Natural killer cell (primary cell): ENCODE data around the gene OAS3. TPM values are rescaled to one million over a fixed set of nuclear protein-coding genes. Genes with fewer than 3 reads are reported as not detected.

ENCODE experiments used
- ATAC-seq, 3 donors: fragments of 150-1000 bp in 2 of 3; fragments of 200-7000 bp in 1 of 3; cut with Tn5 transposase; 1 replicate in 1 of 3; 2 replicates in 2 of 3; pipeline ENCODE4 v1.10.0; 2021; ENCODE audit warnings: mild to moderate bottlenecking in 2 of 3, moderate library complexity in 2 of 3
- DNase-seq, 2 donors: peaks; one replicate each; pipeline versions ENCODE4 v3.0.0 to v3.0.0-alpha.2; 2013 to 2021; ENCODE audit warnings: mixed read lengths in 1 of 2
- H3K27ac ChIP-seq: one replicate; pipeline ENCODE4 v1.5.1; 2013; ENCODE audit warnings: mild to moderate bottlenecking, low read length
- H3K27me3 ChIP-seq: one replicate; pipeline ENCODE4 v1.6.1; 2013; ENCODE audit warnings: low read length; ENCODE audit not compliant: control insufficient read depth, insufficient read depth
- H3K36me3 ChIP-seq: one replicate; pipeline ENCODE4 v1.6.1; 2013; ENCODE audit warnings: low read length; ENCODE audit not compliant: control insufficient read depth, insufficient read depth
- H3K4me1 ChIP-seq: one replicate; pipeline ENCODE4 v1.6.1; 2013; ENCODE audit warnings: low read length; ENCODE audit not compliant: control insufficient read depth, insufficient read depth
- H3K4me3 ChIP-seq: one replicate; pipeline ENCODE4 v1.5.1; 2013; ENCODE audit warnings: low read length
- H3K9me3 ChIP-seq: one replicate; pipeline ENCODE4 v1.6.1; 2013; ENCODE audit warnings: low read length; ENCODE audit not compliant: control insufficient read depth, insufficient read depth
- H3K27ac Mint-ChIP-seq, 2 donors: one replicate each; pipeline ENCODE4 v1.8.0; 2022; ENCODE audit warnings: mild to moderate bottlenecking in 2 of 2, mixed read lengths in 2 of 2, moderate library complexity in 1 of 2
- H3K27me3 Mint-ChIP-seq, 2 donors: one replicate each; pipeline ENCODE4 v1.8.0; 2022; ENCODE audit warnings: low read depth in 2 of 2, mixed read lengths in 2 of 2
- H3K36me3 Mint-ChIP-seq: one replicate; pipeline ENCODE4 v1.8.0; 2022; ENCODE audit warnings: mixed read lengths
- H3K4me1 Mint-ChIP-seq, 2 donors: one replicate each; pipeline ENCODE4 v1.8.0; 2022; ENCODE audit warnings: mixed read lengths in 2 of 2
- H3K4me3 Mint-ChIP-seq: one replicate; pipeline ENCODE4 v1.8.0; 2022; ENCODE audit warnings: mild to moderate bottlenecking, moderate library complexity, mixed read lengths
- H3K9me3 Mint-ChIP-seq, 2 donors: one replicate each; pipeline ENCODE4 v1.8.0; 2022; ENCODE audit warnings: mixed read lengths in 2 of 2
- CTCF ChIP-seq: fragments of 200-600 bp; IDR thresholded peaks from one replicate; pipeline ENCODE4 v1.8.0; 2022; ENCODE audit warnings: antibody characterized with exemption
- WGBS: methylation state at CpG from one replicate; pipeline ENCODE4 v1.1.7; 2013; ENCODE audit warnings: missing lambda C conversion rate; ENCODE audit not compliant: insufficient coverage; 5-methylcytosine and 5-hydroxymethylcytosine counted together
- intact Hi-C: fragments of 100-400 bp; cut with micrococcal nuclease; formaldehyde crosslinking; loops from one replicate; pipeline ENCODE4 v1.14.2; 2022
- total RNA-seq, 4 donors: library from RNA; stranded (reverse); fragments of 120-200 nt in 1 of 4; gene quantifications; one replicate each; pipeline versions ENCODE4 v1.2.3 to v1.2.4, GENCODE V29; 2013 to 2022

Gene OAS3
- total RNA-seq, 3 donors from 2014 or later (not counting 1 experiment from before 2014, with no cell fraction given), result 8.5 to 24.7 (median 15.4) TPM

GRCh38 chr12:113006206-113006605 is 67.9 kb downstream of the OAS3 start:
- no peaks in the 10 kb centered on the region for H3K27me3 Mint-ChIP-seq
- no peak for TF ChIP-seq CTCF
- ATAC-seq, result no peak

GRCh38 chr12:113006641-113007040 is 68.4 kb downstream of the OAS3 start:
- 98% methylated on average over 6 of the region's 6 CpGs for WGBS
- no peak overlapping the region for H3K4me3 Mint-ChIP-seq
- ATAC-seq (no peak), DNase-seq (no peak)
- no peak overlapping the region for H3K27ac Mint-ChIP-seq
- Histone ChIP-seq H3K27ac (no peak overlapping the region), H3K36me3 (peaks cover 91% of the 10 kb centered on the region), H3K4me1 (no peaks in the 10 kb centered on the region), H3K27me3 (no peaks in the 10 kb centered on the region), H3K9me3 (no peaks in the 10 kb centered on the region), H3K4me3 (no peak overlapping the region)
- peaks cover 0 to 4% of the 10 kb centered on the region in 2 donors for H3K9me3 Mint-ChIP-seq
- no peaks in the 10 kb centered on the region for H3K27me3 Mint-ChIP-seq
- no peaks in the 10 kb centered on the region for H3K4me1 Mint-ChIP-seq
- no peak for TF ChIP-seq CTCF
- intact Hi-C loops, result no loop called here
- peaks cover 43% of the 10 kb centered on the region for H3K36me3 Mint-ChIP-seq

More at GRCh38 chr12:113006206-113006605, 67.9 kb downstream of the OAS3 start:
- Mint-ChIP-seq H3K27ac (no peak overlapping the region), H3K36me3 (peaks cover 39% of the 10 kb centered on the region), H3K4me3 (no peak overlapping the region), H3K4me1 (no peaks in the 10 kb centered on the region), H3K9me3 (peaks cover 0 to 4% of the 10 kb centered on the region in 2 donors)
- no peaks in the 10 kb centered on the region for H3K4me1 ChIP-seq
- 97% methylated on average over 7 of the region's 7 CpGs for WGBS
- no peaks in the 10 kb centered on the region for H3K27me3 ChIP-seq
- H3K9me3 ChIP-seq, result no peaks in the 10 kb centered on the region
- H3K4me3 ChIP-seq, result no peak overlapping the region
- no peak for DNase-seq
- intact Hi-C loops, result no loop called here
- H3K27ac ChIP-seq, result no peak overlapping the region
- H3K36me3 ChIP-seq, result peaks cover 90% of the 10 kb centered on the region

- Histone ChIP-seq H3K27me3 (no peaks in the 10 kb centered on the region), H3K4me3 (no peak overlapping the region), H3K9me3 (no peaks in the 10 kb centered on the region), H3K36me3 (peaks cover 92% of the 10 kb centered on the region), H3K27ac (no peak overlapping the region), H3K4me1 (no peaks in the 10 kb centered on the region)
- intact Hi-C loops, result no loop called here
- H3K4me3 Mint-ChIP-seq, result no peak overlapping the region
- 98% methylated on average over 4 of the region's 4 CpGs for WGBS
- peaks cover 46% of the 10 kb centered on the region for H3K36me3 Mint-ChIP-seq
- no peak for TF ChIP-seq CTCF
- no peak for DNase-seq
- ATAC-seq, result no peak
- peaks cover 0 to 4% of the 10 kb centered on the region in 2 donors for H3K9me3 Mint-ChIP-seq
- no peaks in the 10 kb centered on the region for H3K4me1 Mint-ChIP-seq
- H3K27me3 Mint-ChIP-seq, result no peaks in the 10 kb centered on the region
- no peak overlapping the region for H3K27ac Mint-ChIP-seq
These were observed 68.9 kb downstream of the OAS3 start for GRCh38 chr12:113007166-113007565.

GRCh38 chr12:113010701-113011100 is 72.4 kb downstream of the OAS3 start:
- Histone ChIP-seq H3K27me3 (no peaks in the 10 kb centered on the region), H3K4me3 (no peak overlapping the region), H3K9me3 (no peaks in the 10 kb centered on the region), H3K4me1 (no peaks in the 10 kb centered on the region), H3K36me3 (peaks cover 58% of the 10 kb centered on the region), H3K27ac (no peak overlapping the region)
- TF ChIP-seq CTCF, result no peak
- no peak for ATAC-seq
- Mint-ChIP-seq H3K27me3 (no peaks in the 10 kb centered on the region), H3K4me1 (no peaks in the 10 kb centered on the region), H3K9me3 (peaks cover 0 to 4% of the 10 kb centered on the region in 2 donors), H3K27ac (no peak overlapping the region), H3K36me3 (peaks cover 28% of the 10 kb centered on the region), H3K4me3 (no peak overlapping the region)
- DNase-seq, result no peak
- 96% methylated on average over 2 of the region's 2 CpGs for WGBS
- intact Hi-C loops, result no loop called here
